A172 (cell line): ENCODE data around the gene PLD1. TPM values are rescaled to one million over a fixed set of nuclear protein-coding genes. Genes with fewer than 3 reads are reported as not detected.
"Not testable (repeated sequence)": the region's sequence is repeated elsewhere in the genome, so short reads cannot be mapped to it uniquely, and the experiment has no call there.

ENCODE experiments used
- DNase-seq: peaks from one replicate; pipeline ENCODE4 v3.0.0-alpha.2; 2015; ENCODE audit warnings: low spot score
- total RNA-seq: library from RNA; depleted of rRNA; stranded (reverse); fragments of >200 nt; shearing (Covaris generic); gene quantifications from 2 replicates; pipeline ENCODE4 v1.2.3, GENCODE V29; 2014

Gene PLD1
- total RNA-seq, 1 experiment from 2014 or later = 15.9 TPM

DNA sequence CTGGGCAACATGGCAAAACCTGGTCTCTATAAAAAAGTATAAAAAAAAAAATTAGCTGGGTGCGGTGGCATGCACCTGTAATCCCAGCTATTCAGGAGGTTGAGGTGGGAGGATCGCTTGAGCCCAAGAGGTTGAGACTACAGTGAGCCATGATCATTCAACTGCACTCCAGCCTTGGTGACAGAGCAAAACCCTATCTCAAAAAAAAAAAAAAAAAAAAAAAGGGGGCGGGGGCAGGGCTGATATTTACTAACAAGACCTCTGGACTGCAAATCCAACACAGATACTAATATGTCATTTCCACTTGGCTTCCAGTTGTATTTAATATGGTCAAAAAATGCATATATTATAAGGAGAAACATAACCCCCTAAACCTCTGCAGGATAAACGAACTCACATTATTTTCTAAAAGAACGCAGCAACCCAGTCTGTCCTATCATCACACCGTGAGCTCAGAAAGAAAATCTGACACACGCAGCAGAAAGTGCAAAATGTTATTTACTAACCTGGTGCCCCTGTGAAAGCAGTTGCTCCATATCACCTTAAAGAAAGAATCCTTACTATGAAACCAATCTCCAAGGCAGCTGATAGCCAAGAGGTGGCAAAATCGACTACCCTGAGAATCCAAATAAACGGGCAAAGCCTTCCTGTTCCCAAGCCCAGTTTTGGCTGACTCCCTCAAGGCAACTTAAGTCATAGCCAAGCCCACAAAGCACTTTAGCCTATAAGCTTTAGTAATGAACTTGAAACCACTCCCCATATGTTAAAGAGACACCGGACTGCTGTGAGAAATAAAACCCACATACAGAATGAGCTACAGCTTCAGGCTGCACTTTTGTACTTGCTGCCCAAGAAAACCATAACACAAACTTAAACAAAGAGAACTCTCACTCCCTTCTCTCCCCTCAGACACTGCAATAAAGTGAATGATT is 39.3 kb downstream of the PLD1 start:
- DNase-seq = peak; percentile 76

- no peak for DNase-seq
Measured at GRCh38 chr3:171769461-171769860, 40.8 kb downstream of the PLD1 start.

- DNase-seq = no peak
Measured at GRCh38 chr3:171768986-171769385, 41.3 kb downstream of the PLD1 start.

DNA sequence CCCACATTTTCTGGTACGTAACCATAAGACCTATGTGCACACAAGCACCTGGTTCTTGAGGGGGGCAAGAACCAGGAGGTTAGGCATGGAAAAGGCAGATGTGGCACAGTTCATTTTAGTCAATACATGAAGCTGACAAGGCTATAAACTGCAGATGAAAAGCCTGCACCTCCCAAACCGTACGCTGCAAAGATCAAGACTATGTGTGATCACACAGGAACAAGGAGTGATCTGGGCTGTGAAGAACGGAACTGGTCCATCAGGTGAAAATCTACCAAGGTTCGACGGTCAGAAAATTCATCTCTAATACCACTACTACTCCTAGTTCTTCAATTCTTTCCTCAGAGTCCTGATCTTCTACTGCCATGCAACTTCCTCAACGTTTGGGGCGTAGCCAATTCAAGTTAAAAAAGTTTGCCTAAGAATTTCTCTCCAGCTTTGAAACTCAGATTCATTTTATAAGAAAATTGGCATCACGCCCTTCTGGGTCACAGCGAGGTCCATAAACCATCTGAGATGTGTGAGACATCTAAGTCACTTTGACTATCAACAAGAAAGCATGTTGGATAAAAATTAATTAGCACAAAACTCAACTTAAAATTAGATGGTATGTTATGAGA is 41.9 kb downstream of the PLD1 start:
- no peak for DNase-seq

DNA sequence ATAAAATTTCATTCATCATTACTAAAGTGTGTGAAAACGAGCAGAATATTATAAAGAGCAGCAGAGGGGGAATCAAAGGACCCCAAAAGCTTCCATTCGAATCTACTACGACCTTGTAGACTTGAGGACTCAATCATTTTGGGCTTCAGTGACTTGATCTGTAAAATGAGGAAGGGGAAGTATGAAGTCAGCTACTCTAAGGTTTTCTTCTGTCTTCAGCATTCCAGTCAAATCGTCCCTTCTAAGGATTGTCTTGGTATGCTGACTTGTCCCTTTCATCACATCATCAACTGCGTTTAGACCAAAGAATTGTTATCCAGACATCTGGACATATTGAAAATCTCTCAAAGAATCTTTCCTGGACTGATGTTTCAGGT is 44.8 kb downstream of the PLD1 start:
- DNase-seq = no peak

- DNase-seq = no peak
Measured at GRCh38 chr3:171763392-171763791, 46.9 kb downstream of the PLD1 start.

GRCh38 chr3:171760477-171760876 is 49.8 kb downstream of the PLD1 start:
- DNase-seq = no peak

- no peak for DNase-seq
Measured at GRCh38 chr3:171758109-171758508, 52.2 kb downstream of the PLD1 start.

DNA sequence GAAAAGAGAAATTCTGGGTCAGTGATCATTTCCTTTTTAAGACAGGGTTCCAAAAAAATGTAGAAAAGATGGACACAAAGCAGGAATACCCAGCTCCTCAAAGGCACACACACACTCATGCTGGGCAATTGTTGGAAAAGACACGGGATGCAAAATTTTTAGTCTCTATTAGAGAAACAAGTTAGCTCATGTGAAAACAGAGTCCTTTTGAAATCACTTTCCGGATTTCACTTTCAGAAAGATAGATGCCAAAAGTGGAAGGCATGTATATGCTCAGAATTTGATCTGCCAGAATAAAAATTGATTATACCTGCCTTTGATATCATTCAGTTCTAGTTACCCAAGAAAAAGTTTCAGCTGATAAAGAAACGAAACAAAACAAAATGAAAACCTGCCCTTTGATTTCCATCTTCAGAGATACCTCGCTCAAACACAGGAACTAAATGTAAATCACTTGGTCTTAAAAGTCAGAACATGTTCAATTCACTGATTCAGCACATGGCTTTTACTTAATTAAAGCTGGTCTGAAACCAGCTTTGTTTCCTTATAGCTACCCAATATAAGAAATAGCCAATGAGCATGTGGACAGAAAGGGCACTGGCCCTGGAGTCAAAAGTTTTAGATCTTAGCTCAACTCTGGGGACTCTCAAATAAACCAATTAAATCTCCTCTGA is 52.8 kb downstream of the PLD1 start:
- DNase-seq = no peak

- no peak for DNase-seq
Measured at GRCh38 chr3:171755656-171756055, 54.6 kb downstream of the PLD1 start.

- DNase-seq = no peak
Measured at GRCh38 chr3:171755015-171755589, 55.2 kb downstream of the PLD1 start.

- DNase-seq = no peak
Measured at GRCh38 chr3:171753665-171754408, 56.4 kb downstream of the PLD1 start.

DNA sequence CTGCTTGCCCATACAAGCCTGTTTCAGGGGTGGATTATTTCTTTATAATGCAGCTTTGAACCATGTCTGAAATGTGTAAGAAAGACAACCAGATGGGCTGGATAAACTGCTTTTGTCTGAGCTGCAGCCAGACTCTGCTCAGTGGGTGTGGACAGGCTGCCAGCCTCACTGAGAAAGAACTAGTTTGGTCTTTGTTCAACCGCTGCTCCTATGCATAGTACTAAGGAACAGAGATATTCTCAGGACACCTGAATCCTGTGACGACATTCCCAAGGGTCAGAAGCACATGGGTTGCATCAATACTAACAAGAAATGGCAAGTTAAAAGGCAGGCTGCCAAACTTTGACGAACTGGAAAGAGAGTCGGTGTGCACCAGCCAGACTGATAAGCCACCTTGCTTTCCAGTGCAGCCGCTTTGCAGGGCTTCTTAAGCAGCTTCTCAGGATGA is 57.2 kb downstream of the PLD1 start:
- no peak for DNase-seq

DNA sequence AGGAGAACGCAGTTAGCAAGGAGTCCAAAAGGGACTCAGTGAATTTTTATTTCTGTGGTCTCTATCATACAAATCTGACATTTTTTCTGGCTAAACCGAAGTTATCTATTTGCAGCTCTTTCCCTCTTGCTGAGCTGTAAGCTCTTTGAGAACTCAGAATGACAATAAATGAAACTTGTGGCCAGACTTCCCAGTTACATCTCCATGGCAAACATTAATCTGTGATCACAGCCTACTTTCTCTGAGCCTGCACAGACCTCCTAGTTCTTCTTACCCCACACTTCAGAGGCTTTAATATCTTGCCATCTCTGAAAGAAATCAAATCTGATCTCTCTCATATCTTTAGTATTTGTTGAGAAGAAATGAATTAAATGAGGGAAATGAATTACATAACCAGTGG is 58.0 kb downstream of the PLD1 start:
- no peak for DNase-seq

DNA sequence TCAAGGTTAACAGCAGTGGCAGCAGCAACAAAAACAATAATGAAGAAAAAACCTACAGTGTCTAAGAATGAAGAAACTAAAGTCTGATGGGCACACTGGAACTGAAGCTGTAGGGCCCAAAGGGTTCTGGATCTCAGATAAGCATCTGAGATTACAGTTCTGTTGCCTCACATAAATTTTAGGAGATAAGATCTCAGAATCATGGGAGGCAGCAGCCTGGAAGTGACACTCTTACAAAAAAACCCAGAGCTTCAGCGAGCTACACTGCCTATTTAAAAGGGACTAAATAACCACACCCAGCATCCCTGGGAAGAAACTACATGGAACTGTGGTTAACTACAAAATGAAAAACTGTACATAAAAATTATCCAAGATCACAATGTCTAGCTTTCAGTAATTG is 61.2 kb downstream of the PLD1 start:
- DNase-seq = no peak

- no peak for DNase-seq
Measured at GRCh38 chr3:171748064-171748924, 62.0 kb downstream of the PLD1 start.

GRCh38 chr3:171747223-171747920 is 62.9 kb downstream of the PLD1 start:
- DNase-seq = no peak

DNA sequence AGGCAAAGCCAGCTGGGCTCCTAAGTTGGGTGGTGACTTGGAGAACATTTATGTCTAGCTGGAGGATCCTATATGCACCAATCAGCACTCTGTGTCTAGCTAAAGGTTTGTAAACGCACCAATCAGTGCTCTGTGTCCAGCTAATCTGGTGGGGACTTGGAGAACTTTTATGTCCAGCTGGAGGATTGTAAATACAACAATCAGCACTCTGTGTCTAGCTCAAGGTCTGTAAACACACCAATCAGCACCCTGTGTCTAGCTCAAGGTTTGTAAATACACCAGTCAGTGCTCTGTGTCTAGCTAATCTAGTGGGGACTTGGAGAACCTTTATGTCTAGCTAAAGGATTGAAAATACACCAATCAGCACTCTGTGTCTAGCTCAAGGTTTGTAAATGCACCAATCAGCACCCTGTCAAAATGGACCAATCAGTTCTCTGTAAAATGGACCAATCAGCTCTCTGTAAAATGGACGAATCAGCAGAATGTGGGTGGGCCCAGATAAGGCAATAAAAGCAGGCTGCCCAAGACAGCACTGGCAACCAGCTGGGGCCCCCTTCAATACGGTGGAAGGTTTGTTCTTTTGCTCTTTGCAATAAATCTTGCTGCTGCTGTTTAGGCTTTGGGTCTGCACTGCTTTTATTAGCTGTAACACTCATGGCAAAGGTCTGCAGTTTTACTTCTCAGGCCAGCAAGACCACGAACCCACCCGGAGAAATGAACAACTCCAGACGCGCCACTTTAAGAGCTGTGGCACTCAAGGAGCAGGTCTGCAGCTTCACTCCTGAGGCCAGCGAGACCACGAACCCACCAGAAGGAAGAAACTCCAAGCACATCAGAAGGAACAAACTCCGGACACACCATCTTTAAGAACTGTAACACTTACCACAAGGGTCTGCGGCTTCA is 63.7 kb downstream of the PLD1 start:
- DNase-seq = not testable (repeated sequence)
